ENCODE measurements around the gene IP6K2.

DNA sequence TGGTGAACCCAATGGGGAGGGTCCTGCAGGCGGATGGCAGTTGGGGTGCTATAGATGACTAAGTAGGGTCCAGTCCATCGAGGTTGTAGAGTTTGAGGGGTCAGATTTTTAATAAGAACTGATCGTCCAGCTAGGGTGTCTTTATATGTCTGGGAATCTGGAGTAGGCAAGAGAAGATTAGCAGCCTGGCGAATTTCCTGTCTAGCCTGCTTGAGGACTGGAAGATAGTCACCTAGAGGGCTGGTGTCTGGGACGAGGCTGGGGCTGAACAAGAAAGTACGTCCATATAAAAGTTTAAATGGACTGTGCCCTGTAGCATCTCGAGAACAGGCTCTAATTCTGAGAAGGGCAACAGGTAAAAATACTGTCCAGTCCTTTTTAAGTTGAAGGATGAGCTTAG, 6.7 kb upstream of the IP6K2 start:
- TF ChIP-seq, protein P1, sequence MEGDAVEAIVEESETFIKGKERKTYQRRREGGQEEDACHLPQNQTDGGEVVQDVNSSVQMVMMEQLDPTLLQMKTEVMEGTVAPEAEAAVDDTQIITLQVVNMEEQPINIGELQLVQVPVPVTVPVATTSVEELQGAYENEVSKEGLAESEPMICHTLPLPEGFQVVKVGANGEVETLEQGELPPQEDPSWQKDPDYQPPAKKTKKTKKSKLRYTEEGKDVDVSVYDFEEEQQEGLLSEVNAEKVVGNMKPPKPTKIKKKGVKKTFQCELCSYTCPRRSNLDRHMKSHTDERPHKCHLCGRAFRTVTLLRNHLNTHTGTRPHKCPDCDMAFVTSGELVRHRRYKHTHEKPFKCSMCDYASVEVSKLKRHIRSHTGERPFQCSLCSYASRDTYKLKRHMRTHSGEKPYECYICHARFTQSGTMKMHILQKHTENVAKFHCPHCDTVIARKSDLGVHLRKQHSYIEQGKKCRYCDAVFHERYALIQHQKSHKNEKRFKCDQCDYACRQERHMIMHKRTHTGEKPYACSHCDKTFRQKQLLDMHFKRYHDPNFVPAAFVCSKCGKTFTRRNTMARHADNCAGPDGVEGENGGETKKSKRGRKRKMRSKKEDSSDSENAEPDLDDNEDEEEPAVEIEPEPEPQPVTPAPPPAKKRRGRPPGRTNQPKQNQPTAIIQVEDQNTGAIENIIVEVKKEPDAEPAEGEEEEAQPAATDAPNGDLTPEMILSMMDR (conservative IDR thresholded peaks at IDR 0.05; ENCODE audit: low read depth, low read length) = no peak
- no peak for TF ChIP-seq EZH2 (IDR thresholded peaks at IDR 0.05; ENCODE audit: low read length, unreplicated experiment)
